ENCODE measurements around the gene CACNA2D3. TPM values are rescaled to one million over a fixed set of nuclear protein-coding genes. Genes with fewer than 3 reads are reported as not detected.

CACNA2D3 gene
- total RNA-seq, 1 donor from 2014 or later, result not detected

DNA sequence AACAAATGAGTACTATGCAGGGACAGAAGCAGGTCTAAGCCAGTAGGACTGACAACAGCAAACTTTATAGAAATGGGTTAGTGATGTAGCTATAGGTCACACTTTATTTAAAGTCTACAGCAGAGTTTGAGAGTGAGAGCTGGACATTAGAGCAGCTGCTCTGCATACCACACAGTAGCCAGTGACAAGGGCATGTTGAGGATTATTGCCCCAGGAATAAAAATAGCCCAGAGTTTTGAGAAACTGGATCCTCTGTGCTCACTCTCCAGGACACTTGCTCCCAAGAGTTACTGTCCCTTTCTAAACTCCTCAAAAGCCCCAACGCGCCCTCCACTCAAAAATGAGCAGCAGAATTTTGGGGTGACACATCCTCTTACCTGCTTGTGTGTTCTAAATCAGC lies 784.4 kb downstream of the CACNA2D3 start:
- H3K9me3 Mint-ChIP-seq, result no peaks in the 10 kb centered on the region
- Histone ChIP-seq H3K4me1 (no peaks in the 10 kb centered on the region), H3K9ac (no peak overlapping the region)

DNA sequence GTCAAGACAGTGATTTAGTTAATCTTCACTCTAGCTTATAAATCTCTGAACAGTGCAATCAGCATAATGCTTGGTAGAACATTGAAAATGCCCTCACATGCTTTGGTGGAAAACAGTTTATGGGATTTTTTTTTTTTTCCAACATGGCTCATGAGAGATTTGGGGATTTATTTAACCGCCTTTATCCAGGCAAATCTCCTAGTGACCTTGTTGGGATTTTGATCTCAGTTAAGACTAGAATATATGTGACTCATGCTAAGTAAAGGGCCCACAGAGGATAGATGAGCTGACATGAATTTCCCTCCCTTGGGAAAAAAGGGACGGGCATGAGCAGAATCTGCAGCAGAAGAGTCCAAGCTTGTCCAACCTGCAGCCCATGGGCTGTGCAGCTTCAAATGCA lies 786.8 kb downstream of the CACNA2D3 start:
- H3K27me3 Mint-ChIP-seq (ENCODE audit: insufficient read depth, low read depth), result peaks cover 4% of the 10 kb centered on the region
- Histone ChIP-seq H3F3A (ENCODE audit: low read depth) (no peaks in the 10 kb centered on the region), H4K20me1 (ENCODE audit: low read depth) (no peaks in the 10 kb centered on the region), H2AFZ (replicated peaks) (no peak overlapping the region), H3K27ac (no peak overlapping the region), H3K4me3 (no peak overlapping the region), H3K9ac (no peak overlapping the region), H3K27me3 (no peaks in the 10 kb centered on the region), H3K79me2 (ENCODE audit: low read depth) (no peaks in the 10 kb centered on the region), H3K4me1 (no peaks in the 10 kb centered on the region), H3K9me3 (ENCODE audit: low read depth) (no peaks in the 10 kb centered on the region), H3K4me2 (no peak overlapping the region), H3K36me3 (no peaks in the 10 kb centered on the region)
- DNase-seq (ENCODE audit: low spot score), result no peak
- no peak for TF ChIP-seq EZH2 (IDR thresholded peaks at IDR 0.05)
- no peak for TF ChIP-seq CTCF (IDR thresholded peaks at IDR 0.05)
- TF ChIP-seq EZH2phosphoT487 (IDR thresholded peaks at IDR 0.05), result no peak
- no peak overlapping the region for H3K27ac Mint-ChIP-seq
- peaks cover 3% of the 10 kb centered on the region for H3K9me3 Mint-ChIP-seq
- no peaks in the 10 kb centered on the region for H3K4me1 Mint-ChIP-seq
- H3K36me3 Mint-ChIP-seq, result no peaks in the 10 kb centered on the region
- H3K4me3 Mint-ChIP-seq, result no peak overlapping the region

More for the DNA sequence above, 784.4 kb downstream of the CACNA2D3 start:
- H3K27me3 ChIP-seq, result no peaks in the 10 kb centered on the region
- no peaks in the 10 kb centered on the region for H4K20me1 ChIP-seq (ENCODE audit: low read depth)
- H2AFZ ChIP-seq (replicated peaks), result no peak overlapping the region
- no peak overlapping the region for H3K27ac ChIP-seq
- Mint-ChIP-seq H3K27ac (no peak overlapping the region), H3K4me1 (no peaks in the 10 kb centered on the region), H3K4me3 (no peak overlapping the region), H3K36me3 (no peaks in the 10 kb centered on the region), H3K27me3 (ENCODE audit: insufficient read depth, low read depth) (peaks cover 4% of the 10 kb centered on the region)
- H3F3A ChIP-seq (ENCODE audit: low read depth), result no peaks in the 10 kb centered on the region
- no peaks in the 10 kb centered on the region for H3K36me3 ChIP-seq
- H3K9me3 ChIP-seq (ENCODE audit: low read depth), result no peaks in the 10 kb centered on the region
- TF ChIP-seq CTCF (IDR thresholded peaks at IDR 0.05) (no peak), EZH2 (IDR thresholded peaks at IDR 0.05) (no peak), EZH2phosphoT487 (IDR thresholded peaks at IDR 0.05) (no peak)
- DNase-seq (ENCODE audit: low spot score), result no peak
- H3K79me2 ChIP-seq (ENCODE audit: low read depth), result no peaks in the 10 kb centered on the region
- no peak overlapping the region for H3K4me2 ChIP-seq
- no peak overlapping the region for H3K4me3 ChIP-seq

DNA sequence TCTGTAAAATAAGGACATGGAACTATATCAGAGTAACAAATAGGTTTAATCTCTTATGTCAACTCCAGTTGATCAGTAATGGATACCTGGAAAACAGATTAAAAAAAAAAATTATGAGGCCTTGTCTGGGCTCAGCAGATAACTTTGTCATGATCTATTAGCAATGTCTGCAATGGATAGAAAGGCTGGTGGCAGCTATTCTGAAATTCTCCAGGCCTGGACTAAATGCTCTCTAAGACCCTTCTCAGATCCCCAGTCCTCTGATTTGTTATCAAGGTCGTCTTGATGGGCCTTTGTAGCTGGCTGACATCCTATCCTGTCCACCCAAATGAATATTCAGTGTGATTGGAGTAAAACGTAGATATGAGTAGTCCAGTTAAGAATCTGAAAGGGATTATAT lies 791.8 kb downstream of the CACNA2D3 start:
- no peaks in the 10 kb centered on the region for H3K9me3 ChIP-seq (ENCODE audit: low read depth)
- Mint-ChIP-seq H3K36me3 (no peaks in the 10 kb centered on the region), H3K27ac (no peak overlapping the region), H3K4me1 (no peaks in the 10 kb centered on the region), H3K4me3 (no peak overlapping the region), H3K27me3 (ENCODE audit: insufficient read depth, low read depth) (peaks cover 7% of the 10 kb centered on the region), H3K9me3 (peaks cover 7% of the 10 kb centered on the region)
- no peaks in the 10 kb centered on the region for H3F3A ChIP-seq (ENCODE audit: low read depth)
- H4K20me1 ChIP-seq (ENCODE audit: low read depth), result no peaks in the 10 kb centered on the region
- DNase-seq (ENCODE audit: low spot score), result no peak
- no peaks in the 10 kb centered on the region for H3K4me1 ChIP-seq
- no peaks in the 10 kb centered on the region for H3K36me3 ChIP-seq
- no peak overlapping the region for H2AFZ ChIP-seq (replicated peaks)
- H3K27me3 ChIP-seq, result no peaks in the 10 kb centered on the region
- H3K9ac ChIP-seq, result no peak overlapping the region
- no peak overlapping the region for H3K27ac ChIP-seq
- H3K4me2 ChIP-seq, result no peak overlapping the region
- no peak overlapping the region for H3K4me3 ChIP-seq
- TF ChIP-seq CTCF (IDR thresholded peaks at IDR 0.05) (no peak), EZH2phosphoT487 (IDR thresholded peaks at IDR 0.05) (no peak)
- H3K79me2 ChIP-seq (ENCODE audit: low read depth), result no peaks in the 10 kb centered on the region
